Measurements from ENCODE around the gene LGI1.

The LGI1 gene

GRCh38 chr10:93755443-93756116 lies 2.2 kb upstream of the LGI1 start:
- no peak for DNase-seq

DNA sequence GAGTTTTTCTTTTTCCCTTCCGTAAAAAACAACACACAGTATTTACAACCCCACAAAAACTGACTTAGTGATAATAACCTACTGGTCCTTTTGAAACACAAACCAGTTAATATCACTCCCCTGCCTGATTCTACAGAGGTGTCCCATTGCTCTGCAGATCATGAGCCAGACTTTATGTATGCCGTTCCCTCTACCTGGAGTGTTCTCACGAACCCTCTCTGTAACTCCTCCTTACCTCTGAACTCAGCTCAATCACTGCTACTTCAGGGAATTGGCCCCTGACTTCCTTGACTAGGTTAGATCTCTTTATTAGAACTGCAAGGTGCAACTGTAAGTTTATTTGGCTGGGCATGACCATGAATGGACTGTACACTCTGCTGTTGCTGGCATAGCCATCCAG lies 1.6 kb upstream of the LGI1 start:
- DNase-seq: no peak

DNA sequence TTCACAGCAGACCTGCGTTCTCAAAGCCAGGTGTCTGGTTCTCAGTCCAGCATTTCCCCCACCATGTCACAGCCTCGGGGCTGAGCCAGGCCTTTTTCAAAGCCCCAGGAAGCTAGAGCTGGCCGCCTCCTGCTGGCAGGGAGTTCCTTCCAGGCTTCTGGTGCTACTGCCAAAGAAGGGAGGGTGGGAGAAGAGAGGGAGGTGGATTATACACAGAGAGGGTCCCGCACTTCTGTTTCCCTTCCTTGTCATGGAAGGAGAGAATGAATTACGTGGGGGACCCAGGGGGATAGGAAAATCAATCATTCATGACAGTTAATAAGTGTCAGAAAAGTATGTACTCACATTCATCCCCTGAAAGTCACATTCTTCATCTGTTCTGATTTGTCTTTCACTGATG lies 600 bp upstream of the LGI1 start:
- DNase-seq: no peak

GRCh38 chr10:93758508-93758885 lies 761 bp downstream of the LGI1 start:
- DNase-seq: no peak

DNA sequence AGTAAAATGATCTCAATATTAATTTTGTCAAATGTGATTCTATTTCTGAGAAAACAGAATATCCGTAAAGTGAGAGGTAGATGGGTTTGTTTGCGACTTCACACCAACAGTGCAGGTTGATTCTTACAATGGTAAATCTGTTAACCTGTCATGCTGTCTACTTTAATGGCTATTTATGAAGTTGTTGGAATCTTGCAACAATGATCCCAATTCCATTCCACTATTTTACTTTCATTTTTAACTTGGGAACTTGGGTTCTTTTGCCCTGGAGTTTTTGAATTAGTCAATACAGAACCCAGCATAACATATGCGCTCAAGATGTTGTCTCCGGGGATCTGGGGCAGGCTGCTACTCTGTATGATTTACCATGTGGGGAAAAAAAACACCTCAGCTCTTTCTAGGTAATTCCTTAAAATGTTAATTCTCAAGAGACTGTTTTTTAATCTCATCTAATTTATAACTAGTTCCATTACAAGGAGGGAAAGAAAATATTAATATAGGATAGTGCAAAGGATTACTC lies 1.2 kb downstream of the LGI1 start:
- DNase-seq: no peak

- no peak for DNase-seq
Observed at GRCh38 chr10:93760490-93760889, 2.8 kb downstream of the LGI1 start.

GRCh38 chr10:93762979-93763391 lies 5.2 kb downstream of the LGI1 start:
- no peak for DNase-seq

DNA sequence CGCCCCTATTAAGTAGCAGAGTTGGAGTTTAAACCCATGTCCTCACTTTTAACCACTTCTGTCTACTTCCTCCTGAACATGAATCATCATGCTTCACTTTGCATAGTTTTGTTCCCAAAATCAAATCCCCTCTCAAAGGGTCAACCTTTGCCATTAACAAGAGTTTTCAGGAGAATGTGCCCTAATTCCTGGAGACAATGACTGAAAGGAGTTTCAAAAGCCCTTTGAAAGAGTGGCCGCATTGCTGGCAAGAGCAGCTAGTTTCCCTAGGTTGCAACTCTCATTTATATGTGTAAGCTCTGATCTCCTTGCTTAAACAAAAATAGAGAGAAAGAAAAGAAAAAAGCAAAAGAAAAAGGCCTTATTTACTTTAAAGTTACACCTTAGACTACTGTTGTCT lies 9.2 kb downstream of the LGI1 start:
- no peak for DNase-seq

- DNase-seq: no peak
Observed at GRCh38 chr10:93767724-93768399, 10.1 kb downstream of the LGI1 start.

GRCh38 chr10:93768892-93769291 lies 11.2 kb downstream of the LGI1 start:
- no peak for DNase-seq

- no peak for DNase-seq
Observed at GRCh38 chr10:93771354-93771753, 13.6 kb downstream of the LGI1 start.

DNA sequence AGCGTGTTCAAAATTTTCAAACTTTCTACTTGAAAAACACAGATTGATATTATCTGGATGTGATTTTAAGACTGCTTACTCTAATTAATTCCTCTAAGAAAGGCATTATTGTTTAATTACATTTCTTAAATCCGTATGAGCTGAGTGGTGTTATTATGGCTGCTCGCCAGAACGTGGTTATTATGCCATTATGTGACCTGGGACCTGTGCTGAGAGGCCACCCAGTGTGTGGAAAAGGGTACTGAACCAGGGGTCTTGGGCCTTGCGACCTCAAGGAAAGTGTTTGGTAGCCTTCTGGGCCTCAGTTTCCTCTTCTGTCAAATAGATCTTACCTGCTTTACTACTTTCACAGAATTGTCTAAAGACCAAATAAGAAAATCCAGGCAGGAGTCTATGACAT lies 15.4 kb downstream of the LGI1 start:
- DNase-seq: no peak

DNA sequence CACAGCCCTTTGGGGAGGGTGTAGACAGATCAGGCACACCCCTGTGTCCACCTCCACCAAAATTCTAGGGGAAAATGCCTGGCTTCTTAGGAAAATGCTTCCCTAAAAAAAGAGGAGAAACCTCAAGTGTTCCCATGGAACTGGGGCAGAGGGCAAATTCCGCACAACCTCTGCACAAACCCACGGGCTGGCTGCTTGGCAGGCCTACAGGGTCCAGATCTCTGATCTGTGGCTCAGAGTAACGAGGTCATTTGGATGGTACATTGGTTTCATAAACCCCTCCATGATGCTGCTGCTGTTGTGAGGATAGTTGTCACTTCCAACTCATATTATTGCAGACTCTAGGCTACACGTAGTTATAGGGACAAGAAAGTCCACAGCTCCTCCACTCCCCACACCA lies 16.0 kb downstream of the LGI1 start:
- no peak for DNase-seq

DNA sequence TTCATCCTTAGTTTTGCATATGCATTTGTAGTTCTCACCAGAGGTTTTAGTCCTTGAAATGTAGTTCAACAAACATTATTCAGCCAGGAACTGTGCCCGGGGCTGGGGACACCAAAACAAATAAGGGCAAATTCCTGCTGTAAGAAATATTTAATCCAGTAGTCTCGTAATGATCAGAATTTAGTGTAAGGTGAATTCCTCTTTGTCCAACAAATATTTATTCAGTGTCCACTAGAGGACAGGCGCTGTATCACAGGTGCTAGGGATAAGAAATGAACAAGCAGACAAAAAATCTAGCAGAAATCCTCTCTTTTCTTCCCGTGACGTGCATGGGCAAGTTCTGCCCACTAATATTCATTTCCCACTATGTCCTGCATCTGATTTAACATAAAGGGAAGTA lies 17.6 kb downstream of the LGI1 start:
- no peak for DNase-seq

DNA sequence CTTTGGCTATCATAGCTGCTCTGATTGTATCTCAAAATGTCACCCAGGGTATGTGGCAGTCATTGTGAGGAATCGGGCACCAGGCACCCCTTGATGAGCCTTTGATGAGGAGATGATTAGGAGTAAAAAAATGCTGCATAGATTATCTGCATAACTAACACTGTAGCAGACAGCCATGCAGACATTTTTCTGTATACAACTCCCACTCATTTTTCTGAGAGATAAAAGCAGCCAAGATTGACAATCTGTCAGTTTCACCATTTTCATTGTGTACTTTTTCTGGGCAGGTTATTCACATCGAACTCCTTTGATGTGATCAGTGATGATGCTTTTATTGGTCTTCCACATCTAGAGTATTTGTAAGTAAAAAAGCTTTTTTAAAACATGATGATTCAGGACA lies 19.4 kb downstream of the LGI1 start:
- no peak for DNase-seq

DNA sequence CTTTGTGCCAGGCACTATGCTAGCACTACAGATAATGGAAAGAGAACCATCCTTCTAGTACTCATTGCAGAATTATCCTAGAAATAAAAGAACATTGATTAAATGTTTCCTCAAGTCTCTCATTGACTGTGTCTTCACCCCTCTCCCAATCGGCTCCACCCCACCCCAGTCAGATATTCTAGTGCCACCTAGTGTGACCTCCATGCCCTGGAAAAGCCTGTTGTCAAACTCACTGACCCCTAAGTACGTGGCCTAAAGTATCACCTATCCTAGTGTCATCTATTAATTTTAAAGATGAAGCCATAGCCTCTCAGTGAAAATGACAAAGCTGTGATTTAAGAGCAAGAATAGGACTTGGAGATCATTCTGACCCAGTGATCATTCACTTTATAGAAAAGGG lies 26.3 kb downstream of the LGI1 start:
- no peak for DNase-seq

DNA sequence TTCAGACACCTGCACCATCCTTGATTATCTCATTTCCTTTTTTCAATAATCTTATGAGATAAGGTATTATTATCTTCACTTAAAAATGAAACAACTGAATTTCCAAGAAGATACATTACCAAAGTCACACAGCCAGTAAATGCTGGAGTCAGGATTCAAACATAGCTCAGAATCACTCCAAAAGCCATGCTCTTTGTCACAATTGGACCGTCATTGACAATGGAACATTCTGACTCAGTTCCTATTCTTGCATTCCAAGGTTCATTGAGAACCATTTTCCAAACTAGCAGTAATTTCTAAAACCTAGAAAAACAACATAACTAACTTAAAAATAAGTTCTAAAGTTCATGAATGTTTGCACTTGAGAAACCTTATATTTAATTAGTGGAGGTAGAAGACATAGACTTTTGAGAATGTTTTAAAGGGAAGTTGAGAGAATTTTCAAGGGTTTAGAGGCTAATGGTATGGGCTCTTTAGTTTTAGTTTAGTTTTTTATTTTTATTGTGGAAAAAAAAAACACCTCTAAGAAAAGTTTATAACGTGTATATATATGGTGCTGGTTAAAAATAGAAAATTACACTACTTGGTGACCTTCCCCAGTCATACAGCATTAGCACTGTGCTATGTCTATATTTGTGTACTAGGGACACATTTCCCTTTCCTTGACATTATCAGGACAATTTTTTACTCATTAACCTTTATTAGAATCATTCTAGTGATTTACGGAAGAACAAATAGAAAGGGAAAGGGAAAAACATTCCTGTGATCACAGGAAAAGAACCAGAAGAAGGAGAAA lies 30.9 kb downstream of the LGI1 start:
- DNase-seq: no peak

DNA sequence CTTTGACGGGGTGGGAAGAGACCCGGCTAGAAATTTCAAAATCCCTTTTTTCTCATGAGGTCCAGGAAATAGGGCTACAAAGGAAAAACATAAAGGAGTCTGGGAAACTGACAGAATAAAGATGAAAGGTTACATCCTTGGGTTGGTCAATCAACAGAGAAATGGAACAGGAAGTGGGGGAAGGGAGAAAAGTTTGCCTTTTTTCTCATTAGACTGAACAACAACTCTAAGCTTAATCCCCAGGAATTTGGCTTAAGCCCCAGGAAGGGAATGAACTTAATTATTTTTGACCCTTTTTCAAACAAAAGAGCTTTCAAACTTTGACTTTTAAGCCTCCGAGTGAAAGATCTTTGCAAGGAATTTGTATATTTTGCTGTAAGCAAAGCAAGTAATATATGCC lies 32.7 kb downstream of the LGI1 start:
- no peak for DNase-seq

- DNase-seq: no peak
Observed at GRCh38 chr10:93796167-93796566, 38.4 kb downstream of the LGI1 start.

- DNase-seq: no peak
Observed at GRCh38 chr10:93797825-93798224, 40.1 kb downstream of the LGI1 start.

GRCh38 chr10:93799155-93799708 lies 41.5 kb downstream of the LGI1 start:
- no peak for DNase-seq

DNA sequence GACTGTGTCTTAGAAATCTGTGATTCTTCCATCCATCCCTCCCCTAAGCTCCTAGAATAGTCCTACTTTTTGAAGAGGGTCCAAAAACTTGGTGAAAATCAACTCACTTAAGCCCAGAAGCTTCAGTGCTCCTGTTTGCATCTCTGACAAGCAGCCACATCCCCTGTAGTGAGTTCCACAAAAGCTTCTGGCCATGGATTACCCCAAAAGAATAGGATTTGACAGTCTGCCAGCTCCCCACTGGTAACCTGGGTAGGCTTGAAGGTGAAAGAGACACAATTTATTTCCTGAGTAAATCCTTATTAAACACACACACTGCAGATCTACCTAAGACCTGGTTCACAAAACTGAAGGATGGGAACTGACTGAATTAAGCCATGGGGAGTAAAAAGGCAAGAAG lies 46.5 kb downstream of the LGI1 start:
- no peak for DNase-seq

DNA sequence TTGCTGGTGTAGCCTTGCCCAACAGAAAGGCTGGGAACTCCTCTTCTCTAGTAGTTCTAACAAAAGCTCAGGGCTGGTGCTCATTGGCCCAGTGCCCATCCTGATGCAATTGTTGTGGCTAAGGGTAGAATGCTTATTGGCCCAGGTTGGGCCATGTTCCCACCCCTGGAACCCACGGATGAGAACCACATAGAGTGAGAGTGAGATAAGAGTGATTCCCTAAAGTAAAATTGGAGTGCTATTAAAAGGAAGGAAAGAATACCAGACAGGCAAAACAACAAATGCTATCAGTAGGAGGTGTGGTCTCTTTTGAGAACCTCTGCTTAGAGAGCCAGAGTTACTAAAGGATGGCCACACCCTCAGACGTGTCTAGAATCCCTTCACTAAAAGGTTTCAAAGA lies 49.2 kb downstream of the LGI1 start:
- no peak for DNase-seq

DNA sequence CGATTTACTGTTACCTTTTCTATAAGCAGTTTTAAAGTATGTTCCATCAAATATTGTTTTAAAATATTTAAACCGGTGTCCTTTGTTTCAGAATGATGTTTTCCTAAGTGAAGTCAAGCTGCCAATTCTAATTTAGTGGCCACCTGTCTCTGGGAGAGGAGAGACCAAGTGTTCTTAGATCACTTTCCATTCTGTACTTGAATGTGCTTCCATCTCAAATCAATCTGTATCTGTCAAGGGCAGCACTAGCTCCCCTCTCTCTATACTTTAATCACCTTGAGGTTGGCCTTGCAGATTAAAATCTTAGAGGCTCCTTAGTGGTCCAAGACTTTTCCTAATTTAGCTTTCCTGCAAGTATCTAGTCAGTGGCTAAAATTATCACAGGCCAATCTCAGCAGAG lies 49.6 kb downstream of the LGI1 start:
- DNase-seq: no peak

Measured in central memory CD4-positive, alpha-beta T cell (primary cell).